GM12892 (cell line): ENCODE data around the gene ZNF430.

Source experiments
- DNase-seq: peaks from one replicate; pipeline ENCODE4 v3.0.0; 2011; ENCODE audit not compliant: insufficient read length
- FAIRE-seq: peaks from 2 replicates; lab custom pipeline; 2011; peaks lifted over from hg19 to GRCh38; lab: Jason Lieb, UNC
- POLR2A ChIP-seq: IDR thresholded peaks from 2 replicates; pipeline ENCODE4 v1.6.1; 2011; ENCODE audit warnings: low read depth, low read length, control low read depth
- POLR2AphosphoS5 ChIP-seq: IDR thresholded peaks from 2 replicates; pipeline ENCODE4 v1.6.1; 2011; ENCODE audit warnings: low read depth, low read length, control low read depth
- TAF1 ChIP-seq: IDR thresholded peaks from 2 replicates; pipeline ENCODE4 v1.6.1; 2011; ENCODE audit warnings: low read depth, mild to moderate bottlenecking, control low read depth, low read length, borderline replicate concordance

ZNF430 gene

GRCh38 chr19:21082011-21082975, 61.8 kb downstream of the ZNF430 start, which contains the start of gene ZNF714:
ZNF714 (plus strand) TSS chr19:21082203; CDS start chr19:21098269, 16,066 bp downstream.
- peak; percentile 75 for FAIRE-seq

DNA sequence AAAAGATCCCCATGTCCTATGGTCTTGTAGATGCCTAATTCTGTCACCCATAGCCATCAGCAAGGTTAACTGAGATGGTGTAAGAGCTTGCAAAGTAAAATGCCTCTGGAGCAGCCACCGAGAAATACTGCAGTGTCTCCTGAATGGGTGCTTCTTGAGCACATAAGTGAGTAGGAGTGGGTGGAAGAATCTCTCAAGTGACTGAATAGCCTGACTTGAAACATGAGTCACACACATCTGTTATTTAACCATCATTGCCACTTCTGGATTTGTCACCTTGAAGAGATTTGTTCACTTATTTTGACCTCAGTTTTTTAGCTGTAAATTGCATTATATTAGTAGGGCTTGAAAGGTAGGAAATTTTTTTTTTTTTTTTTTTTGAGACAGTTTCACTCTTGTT, 63.9 kb downstream of the ZNF430 start:
- TF ChIP-seq POLR2A (no peak), TAF1 (no peak), POLR2AphosphoS5 (no peak)
- no peak for DNase-seq
- FAIRE-seq, result no peak

More at GRCh38 chr19:21082011-21082975, 61.8 kb downstream of the ZNF430 start, which contains the start of gene ZNF714:
- DNase-seq, result peak; percentile 39
- TF ChIP-seq POLR2AphosphoS5, result peak; percentile 68
- peak; percentile 72; the same call in 1 of the 2 replicates for TF ChIP-seq TAF1
- peak; percentile 79 for TF ChIP-seq POLR2A

- TF ChIP-seq POLR2A (no peak), POLR2AphosphoS5 (no peak), TAF1 (no peak)
- DNase-seq (no peak), FAIRE-seq (no peak)
Measured at GRCh38 chr19:21087871-21088270, 67.4 kb downstream of the ZNF430 start.

DNA sequence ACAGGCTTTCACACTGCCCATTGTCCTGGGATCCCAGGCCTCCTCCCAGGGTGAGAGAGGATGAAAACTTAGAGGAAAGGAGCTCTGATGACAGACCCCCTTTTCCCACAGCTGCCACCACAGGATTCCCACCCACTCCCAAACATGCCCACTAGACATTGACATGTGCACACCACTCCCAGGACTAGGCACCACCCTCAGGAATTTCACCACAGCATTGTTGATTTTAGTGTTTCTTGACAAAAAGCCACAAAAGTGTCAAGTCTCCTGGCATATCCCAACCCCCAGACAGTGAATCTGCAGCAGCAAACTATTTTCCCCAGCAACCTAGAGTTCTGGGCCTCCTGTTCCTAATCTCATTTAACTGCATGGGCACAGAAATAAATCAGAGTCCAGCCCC, 71.7 kb downstream of the ZNF430 start:
- TF ChIP-seq TAF1, result no peak
- TF ChIP-seq POLR2AphosphoS5, result no peak
- TF ChIP-seq POLR2A, result no peak
- FAIRE-seq, result no peak
- no peak for DNase-seq

GRCh38 chr19:21094347-21095025, 74.0 kb downstream of the ZNF430 start:
- DNase-seq, result no peak
- FAIRE-seq, result no peak
- TF ChIP-seq POLR2AphosphoS5 (no peak), TAF1 (no peak), POLR2A (no peak)

DNA sequence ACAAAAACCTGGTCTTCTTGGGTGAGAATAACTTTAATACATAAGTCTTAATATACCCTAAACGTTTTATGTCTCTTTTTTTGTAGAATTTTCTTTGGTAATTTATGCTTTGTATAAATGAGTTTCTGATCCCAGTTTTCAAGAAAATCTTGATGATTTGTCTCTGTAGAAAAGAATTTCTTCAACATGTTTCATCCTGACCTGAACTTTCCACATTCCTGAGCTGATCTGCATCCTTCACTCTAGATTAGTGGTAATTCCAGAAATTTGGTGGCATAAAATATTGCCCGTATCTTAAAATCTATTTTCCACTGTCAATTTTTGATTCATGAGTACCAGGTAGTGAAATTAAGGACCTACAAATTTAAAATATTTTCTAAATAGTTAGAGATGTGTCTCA, 77.8 kb downstream of the ZNF430 start:
- no peak for FAIRE-seq

DNA sequence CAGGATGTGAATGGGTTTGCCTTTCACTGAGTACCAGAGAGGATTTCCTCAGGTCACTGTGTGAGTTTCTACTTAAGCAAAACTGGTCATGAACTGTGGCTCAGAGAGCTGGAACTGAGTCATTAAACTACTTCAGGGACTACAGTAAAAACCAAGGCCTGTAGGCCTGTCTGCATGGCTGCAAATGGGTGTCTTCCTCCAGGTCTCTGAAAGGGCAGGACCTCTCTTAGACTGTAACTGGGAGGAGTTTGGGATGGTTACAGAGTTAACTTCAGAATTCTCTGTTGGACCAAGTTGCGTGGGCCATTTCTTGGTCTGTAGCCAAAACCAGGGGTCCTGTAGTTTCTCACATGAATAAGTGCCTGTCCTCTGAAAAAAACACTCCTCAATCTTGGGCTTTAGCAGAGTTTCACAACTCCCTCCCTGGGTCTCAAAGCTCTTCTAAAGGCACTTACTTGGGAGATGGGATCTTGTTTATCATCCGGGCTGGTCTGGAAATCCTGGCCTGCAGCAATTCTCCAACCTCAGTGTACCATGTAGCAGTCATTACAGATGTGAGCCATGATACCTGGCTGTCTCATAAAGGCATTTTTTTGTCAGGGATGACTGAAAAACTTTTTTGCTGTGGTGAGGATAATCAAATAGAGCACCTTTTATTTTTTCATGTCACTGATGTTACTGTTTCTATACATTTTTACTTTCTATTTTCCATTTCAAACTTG, 81.2 kb downstream of the ZNF430 start:
- DNase-seq, result no peak
- no peak for FAIRE-seq
- TF ChIP-seq TAF1, result no peak
- TF ChIP-seq POLR2A, result no peak
- no peak for TF ChIP-seq POLR2AphosphoS5

More for the DNA sequence above, 77.8 kb downstream of the ZNF430 start:
- DNase-seq, result no peak
- TF ChIP-seq POLR2AphosphoS5, result no peak
- TF ChIP-seq TAF1, result no peak
- no peak for TF ChIP-seq POLR2A

GRCh38 chr19:21109116-21109515, 88.7 kb downstream of the ZNF430 start:
- DNase-seq (no peak), FAIRE-seq (no peak)
- TF ChIP-seq POLR2AphosphoS5 (no peak), TAF1 (no peak), POLR2A (no peak)
